HUDEP-2 (cell line): ENCODE measurements around the gene MEIOB.

Experiments used
- DNase-seq, 76 experiments: peaks; one replicate each; lab custom pipeline; 2025; ENCODE audit not compliant: unreplicated experiment in 76 of 76; lab: John Stamatoyannopoulos, UW

Gene MEIOB

DNA sequence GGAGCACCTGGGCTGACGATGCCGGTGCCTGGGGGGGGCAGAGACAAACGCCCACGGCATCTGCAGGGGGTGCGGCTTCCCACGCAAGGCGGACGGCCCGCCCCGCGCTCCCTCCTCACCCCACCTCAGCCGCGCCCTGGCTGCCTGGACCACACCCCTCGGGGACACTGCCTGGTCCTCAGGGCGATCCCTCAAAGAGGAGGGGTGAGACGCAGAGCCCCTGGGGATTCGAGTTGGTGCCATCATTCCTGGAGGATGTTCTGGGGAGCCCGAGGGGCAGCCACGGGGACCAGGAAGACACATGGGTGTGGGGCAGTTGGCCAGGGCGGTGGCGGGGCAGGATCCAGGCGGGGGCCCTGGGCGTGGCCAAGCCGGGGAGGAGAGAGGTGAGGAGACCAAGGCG, 82.3 kb downstream of the MEIOB start:
- DNase-seq, result peak in 2 of 76 experiments; percentile 4 to 9

DNA sequence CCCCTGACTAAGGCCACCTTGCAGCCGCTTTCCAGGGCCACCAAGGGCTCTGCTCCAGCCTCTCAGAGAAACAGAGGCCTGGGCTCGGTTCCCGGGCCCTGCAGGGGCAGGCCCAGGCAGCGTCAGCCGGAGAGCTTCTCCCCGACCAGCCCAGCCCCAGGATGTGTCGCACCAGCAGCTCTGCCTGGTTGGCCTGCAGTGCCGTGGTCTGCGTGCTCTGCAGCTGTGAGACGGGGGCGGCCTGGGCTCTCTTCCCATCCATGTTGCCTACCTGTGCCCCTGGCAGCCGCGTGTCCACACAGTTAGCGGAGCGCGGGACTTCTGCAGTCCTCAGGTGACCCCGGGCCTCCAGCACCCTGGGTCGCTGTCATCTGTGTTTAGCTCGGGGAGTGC, 83.3 kb downstream of the MEIOB start:
- no peak for DNase-seq

- DNase-seq, result no peak
These were observed 83.8 kb downstream of the MEIOB start for GRCh38 chr16:1788095-1788707.

GRCh38 chr16:1787322-1788094, 84.5 kb downstream of the MEIOB start:
- DNase-seq, result no peak

DNA sequence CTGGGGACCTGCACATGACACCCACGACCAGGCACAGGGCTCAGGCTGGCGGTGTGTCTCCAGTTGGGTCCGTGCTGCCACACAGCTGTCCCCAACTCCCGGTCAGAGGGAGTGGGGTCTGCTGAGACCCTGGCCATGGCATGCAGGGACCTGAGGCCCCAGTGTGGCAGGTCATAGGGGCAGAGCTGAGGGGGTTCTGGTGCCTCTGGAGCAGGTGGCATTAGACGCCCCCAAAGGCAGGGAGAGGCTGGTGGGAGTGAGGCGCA, 85.0 kb downstream of the MEIOB start:
- DNase-seq, result no peak

- DNase-seq, result no peak
These were observed 85.5 kb downstream of the MEIOB start for GRCh38 chr16:1786242-1787055.

DNA sequence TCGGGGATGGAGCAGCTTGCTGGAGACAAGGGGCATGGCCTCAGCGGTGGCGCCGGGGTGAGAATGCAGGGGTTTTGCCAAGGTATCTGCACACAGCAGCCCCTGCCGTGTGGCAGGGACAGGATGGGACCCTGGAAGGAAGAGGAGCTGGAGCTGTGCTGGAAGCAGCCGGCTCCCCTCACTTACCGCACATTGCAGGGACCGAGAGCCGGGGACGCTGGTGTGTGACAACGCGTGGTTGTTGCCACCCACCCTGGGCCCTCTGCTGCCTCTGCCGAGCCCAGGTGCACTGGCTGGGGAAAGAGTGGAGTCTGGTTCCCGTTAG, 86.2 kb downstream of the MEIOB start:
- DNase-seq, result no peak

DNA sequence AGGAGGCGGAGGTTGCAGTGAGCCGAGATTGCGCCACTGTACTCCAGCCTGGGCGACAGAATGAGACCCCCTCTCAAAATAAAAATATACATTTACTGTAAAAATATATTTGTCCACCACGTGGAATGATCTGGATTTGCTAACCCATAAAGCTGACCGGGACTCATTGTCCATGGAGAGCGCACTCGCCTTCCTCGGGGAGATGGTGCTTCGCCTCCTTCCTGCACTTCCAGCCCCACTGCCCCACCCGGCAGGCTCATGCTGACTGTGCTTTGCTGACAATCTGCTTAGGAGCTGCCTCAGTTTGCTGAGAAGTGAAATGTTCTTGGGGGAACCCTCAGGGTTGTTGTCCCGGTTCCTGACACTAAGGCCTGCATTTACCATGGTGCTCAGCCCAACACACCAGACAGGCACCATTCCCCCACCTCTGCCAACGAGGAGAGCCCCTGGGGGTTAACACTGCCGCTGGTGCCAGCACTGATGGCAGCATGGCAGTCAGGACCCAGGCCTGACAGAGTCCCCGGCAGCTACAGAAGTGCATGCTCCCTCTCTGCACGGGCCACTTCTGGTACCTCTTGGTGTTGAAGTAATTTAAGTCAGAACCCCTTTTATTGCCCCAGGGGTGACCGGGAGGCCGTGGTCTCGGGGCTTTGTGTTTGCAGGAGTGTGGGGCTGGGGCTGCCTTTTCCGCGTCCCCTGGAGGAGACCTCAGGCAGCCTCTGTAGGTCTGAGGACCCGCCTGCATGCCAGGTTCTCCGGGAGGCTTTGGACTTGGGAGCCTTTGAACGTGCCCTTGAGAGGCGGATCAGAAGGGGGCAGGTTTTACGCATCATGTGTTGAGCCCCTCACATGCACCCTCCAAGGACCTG, 86.8 kb downstream of the MEIOB start:
- no peak for DNase-seq
